ENCODE measurements around the gene RNF145.

DNA sequence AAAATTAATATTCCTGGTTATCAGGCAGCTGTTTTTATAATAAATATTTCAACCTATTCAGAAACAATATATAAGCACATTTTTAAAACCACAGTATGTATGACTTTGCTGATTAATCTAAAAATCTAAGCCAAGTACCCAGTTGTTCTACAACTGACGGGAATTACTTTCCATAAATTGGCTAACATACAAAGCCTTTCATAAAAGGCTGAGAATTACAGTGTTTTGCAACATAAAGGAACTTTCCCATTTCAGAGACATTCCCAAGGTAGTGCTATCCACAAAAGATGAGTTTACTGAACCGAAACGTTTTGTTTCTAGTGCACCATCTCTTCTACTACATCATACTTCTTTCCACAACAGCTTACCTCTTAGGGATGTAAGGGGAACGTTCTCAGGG lies 7.2 kb downstream of the RNF145 start:
- no peak for TF ChIP-seq EZH2 (IDR thresholded peaks at IDR 0.05; ENCODE audit: low read length, unreplicated experiment)
- TF ChIP-seq, protein P1, sequence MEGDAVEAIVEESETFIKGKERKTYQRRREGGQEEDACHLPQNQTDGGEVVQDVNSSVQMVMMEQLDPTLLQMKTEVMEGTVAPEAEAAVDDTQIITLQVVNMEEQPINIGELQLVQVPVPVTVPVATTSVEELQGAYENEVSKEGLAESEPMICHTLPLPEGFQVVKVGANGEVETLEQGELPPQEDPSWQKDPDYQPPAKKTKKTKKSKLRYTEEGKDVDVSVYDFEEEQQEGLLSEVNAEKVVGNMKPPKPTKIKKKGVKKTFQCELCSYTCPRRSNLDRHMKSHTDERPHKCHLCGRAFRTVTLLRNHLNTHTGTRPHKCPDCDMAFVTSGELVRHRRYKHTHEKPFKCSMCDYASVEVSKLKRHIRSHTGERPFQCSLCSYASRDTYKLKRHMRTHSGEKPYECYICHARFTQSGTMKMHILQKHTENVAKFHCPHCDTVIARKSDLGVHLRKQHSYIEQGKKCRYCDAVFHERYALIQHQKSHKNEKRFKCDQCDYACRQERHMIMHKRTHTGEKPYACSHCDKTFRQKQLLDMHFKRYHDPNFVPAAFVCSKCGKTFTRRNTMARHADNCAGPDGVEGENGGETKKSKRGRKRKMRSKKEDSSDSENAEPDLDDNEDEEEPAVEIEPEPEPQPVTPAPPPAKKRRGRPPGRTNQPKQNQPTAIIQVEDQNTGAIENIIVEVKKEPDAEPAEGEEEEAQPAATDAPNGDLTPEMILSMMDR (conservative IDR thresholded peaks at IDR 0.05; ENCODE audit: low read depth, low read length): no peak

All from PC-3 (cell line).